ENCODE results near the gene ATP6V1E1. TPM values are rescaled to one million over a fixed set of nuclear protein-coding genes. Genes with fewer than 3 reads are reported as not detected.

ATP6V1E1 gene
- polyA plus RNA-seq, 1 experiment, result 198 TPM

DNA sequence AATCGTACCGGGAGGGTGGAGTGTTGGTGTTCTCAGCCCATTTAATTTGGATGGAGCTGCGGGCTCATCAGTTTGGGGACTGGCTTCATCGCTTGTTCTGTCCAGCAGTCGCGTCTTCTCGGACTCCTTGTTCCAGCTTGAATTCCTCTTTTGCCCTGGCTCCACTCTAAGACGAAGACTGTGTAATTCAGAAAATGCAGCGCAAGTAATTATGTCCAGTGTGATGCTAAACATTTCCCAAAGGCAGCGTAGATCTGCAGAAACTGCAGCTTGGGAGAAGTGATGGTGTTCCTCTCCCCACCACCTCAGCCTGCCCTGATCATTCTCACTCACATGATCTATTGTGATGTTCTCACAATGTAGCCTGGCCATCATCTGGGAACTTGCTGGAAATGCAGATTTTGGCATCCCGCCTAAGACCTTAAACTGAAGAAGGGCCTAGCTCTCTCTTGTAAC, 64.6 kb downstream of the ATP6V1E1 start:
- TF ChIP-seq, protein P1, sequence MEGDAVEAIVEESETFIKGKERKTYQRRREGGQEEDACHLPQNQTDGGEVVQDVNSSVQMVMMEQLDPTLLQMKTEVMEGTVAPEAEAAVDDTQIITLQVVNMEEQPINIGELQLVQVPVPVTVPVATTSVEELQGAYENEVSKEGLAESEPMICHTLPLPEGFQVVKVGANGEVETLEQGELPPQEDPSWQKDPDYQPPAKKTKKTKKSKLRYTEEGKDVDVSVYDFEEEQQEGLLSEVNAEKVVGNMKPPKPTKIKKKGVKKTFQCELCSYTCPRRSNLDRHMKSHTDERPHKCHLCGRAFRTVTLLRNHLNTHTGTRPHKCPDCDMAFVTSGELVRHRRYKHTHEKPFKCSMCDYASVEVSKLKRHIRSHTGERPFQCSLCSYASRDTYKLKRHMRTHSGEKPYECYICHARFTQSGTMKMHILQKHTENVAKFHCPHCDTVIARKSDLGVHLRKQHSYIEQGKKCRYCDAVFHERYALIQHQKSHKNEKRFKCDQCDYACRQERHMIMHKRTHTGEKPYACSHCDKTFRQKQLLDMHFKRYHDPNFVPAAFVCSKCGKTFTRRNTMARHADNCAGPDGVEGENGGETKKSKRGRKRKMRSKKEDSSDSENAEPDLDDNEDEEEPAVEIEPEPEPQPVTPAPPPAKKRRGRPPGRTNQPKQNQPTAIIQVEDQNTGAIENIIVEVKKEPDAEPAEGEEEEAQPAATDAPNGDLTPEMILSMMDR (IDR thresholded peaks at IDR 0.05; ENCODE audit: low read depth, low read length), result no peak
- H3K9me3 ChIP-seq (ENCODE audit: control insufficient read depth, insufficient read depth, low read length), result no peaks in the 10 kb centered on the region; the same call in 1 of the 2 replicates
- H3K27me3 ChIP-seq (ENCODE audit: control insufficient read depth, insufficient read depth, low read length), result peaks cover 10% of the 10 kb centered on the region
- H3K27ac ChIP-seq (ENCODE audit: low read depth, low read length), result no peak overlapping the region
- POLR2A ChIA-PET, result no interaction called here
- no peak overlapping the region for H3K4me3 ChIP-seq (ENCODE audit: low read depth, low read length)
- CTCF ChIA-PET, result interaction anchor here (1.0 kb wide), 1 partner anchor 392 kb away, joined by 3 read pairs; no protein-coding TSS in a partner anchor
- no peak for DNase-seq (ENCODE audit: low read depth, low spot score)

DNA sequence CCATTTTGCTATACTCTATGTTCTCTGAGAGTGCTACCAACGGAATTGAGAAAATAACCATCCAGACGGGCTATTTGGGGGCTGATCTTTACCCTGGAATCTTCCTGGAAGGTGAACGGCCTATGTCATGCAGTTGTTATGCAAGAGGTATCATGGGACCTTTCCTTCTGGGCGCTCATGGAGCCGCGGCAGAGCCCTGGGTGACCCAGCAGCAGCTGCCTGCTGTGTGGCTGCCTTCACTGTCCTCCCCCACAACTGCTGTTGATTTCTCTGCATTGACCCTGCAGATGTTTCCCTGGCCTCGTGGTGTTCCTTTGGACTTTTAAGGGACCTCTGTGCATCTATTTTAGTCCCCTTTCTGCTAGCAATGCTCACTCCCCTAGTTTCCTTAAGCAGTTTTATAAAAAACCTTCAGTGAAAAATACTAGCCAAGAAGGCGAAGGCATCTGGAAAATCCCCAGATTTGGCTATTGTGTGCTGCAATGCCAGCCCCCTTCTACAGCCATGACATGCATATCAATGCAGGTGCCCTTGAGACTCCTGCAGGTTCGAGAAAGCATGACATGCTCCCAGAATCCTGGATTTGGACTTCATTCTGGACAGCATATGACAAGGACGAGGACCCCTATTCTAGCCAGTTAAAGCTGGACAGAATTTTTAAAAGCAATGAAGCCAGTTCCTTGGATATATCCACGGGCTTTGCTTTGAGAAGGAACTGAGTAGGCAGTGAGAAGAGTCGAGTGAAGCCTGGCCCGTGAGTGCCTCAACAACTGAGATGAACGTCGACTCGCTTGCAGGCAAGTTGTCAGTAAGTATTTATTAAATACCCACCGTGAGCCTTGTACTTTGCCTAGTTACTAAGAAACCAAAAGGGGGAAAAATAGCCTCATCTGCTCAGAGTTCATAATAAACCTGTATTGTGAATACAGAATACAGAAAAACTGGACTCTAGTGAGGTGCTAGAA, 65.4 kb downstream of the ATP6V1E1 start, which contains the start of gene SLC25A18:
Gene SLC25A18 (plus strand): TSS at position 593 of the 965 bp plus-strand sequence. CDS start 16,447 bp downstream, outside the sequence.
- ChIA-PET CTCF (interaction anchor here (1.6 kb wide), 1 partner anchor 392 kb away, joined by 5 read pairs; no protein-coding TSS in a partner anchor), POLR2A (no interaction called here)
- TF ChIP-seq, protein P1 (IDR thresholded peaks at IDR 0.05; ENCODE audit: low read depth, low read length), result no peak

DNA sequence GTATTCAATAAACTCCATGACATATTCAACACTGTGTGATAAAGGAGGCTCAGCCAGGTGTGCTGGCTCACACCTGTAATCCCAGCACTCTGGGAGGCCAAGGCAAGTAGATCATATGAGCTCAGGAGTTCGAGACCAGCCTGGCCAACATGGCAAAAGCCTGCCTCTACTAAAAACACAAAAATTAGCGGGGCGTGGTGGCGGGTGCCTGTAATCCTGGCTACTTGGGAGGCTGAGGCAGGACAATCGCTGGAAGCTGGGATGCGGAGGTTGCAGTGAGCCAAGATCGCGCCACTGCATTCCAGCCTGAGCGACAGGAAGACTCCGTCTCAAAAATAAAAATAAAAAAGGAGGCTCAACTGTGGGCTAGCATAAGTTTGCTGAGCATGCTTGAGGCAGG, 69.4 kb downstream of the ATP6V1E1 start:
- no peaks in the 10 kb centered on the region; the same call in 1 of the 2 replicates for H3K9me3 ChIP-seq (ENCODE audit: control insufficient read depth, insufficient read depth, low read length)
- H3K4me3 ChIP-seq (ENCODE audit: low read depth, low read length), result no peak overlapping the region
- no peak for DNase-seq (ENCODE audit: low read depth, low spot score)
- H3K27me3 ChIP-seq (ENCODE audit: control insufficient read depth, insufficient read depth, low read length), result peaks cover 13% of the 10 kb centered on the region
- no peak overlapping the region for H3K27ac ChIP-seq (ENCODE audit: low read depth, low read length)
- TF ChIP-seq, protein P1 (IDR thresholded peaks at IDR 0.05; ENCODE audit: low read depth, low read length), result no peak
- CTCF ChIA-PET, result interaction anchor here (0.6 to 4.1 kb wide), 30 partner anchors 8 to 519 kb away, joined by 3 to 30 read pairs (median 5); partner anchors contain the start of gene PEX26
- POLR2A ChIA-PET, result interaction anchor here (1.1 kb wide), 1 partner anchor 80 kb away, joined by 3 read pairs; the partner anchor contains the start of gene BCL2L13

More for the DNA sequence above, 65.4 kb downstream of the ATP6V1E1 start, which contains the start of gene SLC25A18:
- Histone ChIP-seq H3K27ac (ENCODE audit: low read depth, low read length) (no peak within 1 kb of the TSS), H3K27me3 (ENCODE audit: control insufficient read depth, insufficient read depth, low read length) (peaks cover 10% of the 10 kb centered on the region), H3K9me3 (ENCODE audit: control insufficient read depth, insufficient read depth, low read length) (no peaks in the 10 kb centered on the region; the same call in 1 of the 2 replicates), H3K4me3 (ENCODE audit: low read depth, low read length) (no peak within 1 kb of the TSS)
- DNase-seq (ENCODE audit: low read depth, low spot score), result no peak

DNA sequence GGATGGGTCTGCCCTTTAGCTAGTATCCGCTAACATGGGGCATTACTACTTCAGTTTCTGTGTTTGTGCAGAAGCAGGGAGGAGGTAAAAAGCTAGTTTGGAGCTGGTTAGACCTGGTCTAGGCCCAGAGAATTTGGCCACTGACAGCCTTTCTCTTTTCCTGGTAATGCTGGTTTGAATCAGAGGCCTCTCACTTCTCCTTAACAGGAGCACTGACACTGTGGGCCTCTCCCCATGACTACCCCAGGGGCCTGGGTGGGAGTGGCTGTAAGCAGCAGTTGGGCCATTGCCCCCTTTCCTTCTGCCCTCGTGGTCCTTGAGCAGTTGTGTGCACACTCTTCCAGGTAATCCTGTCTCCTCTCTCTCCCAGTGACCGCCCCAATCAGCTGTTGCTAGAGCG, 73.7 kb downstream of the ATP6V1E1 start:
- Histone ChIP-seq H3K9me3 (ENCODE audit: control insufficient read depth, insufficient read depth, low read length) (no peaks in the 10 kb centered on the region), H3K27me3 (ENCODE audit: control insufficient read depth, insufficient read depth, low read length) (peaks cover 3% of the 10 kb centered on the region), H3K4me3 (ENCODE audit: low read depth, low read length) (no peak overlapping the region), H3K27ac (ENCODE audit: low read depth, low read length) (no peak overlapping the region)
- ChIA-PET POLR2A (no interaction called here), CTCF (no interaction called here)
- DNase-seq (ENCODE audit: low read depth, low spot score), result no peak
- TF ChIP-seq, protein P1 (IDR thresholded peaks at IDR 0.05; ENCODE audit: low read depth, low read length), result no peak
